GM12878 (cell line): Measurements from ENCODE around the gene RCVRN.

Experiments used
- POLR2AphosphoS5 ChIP-seq: IDR thresholded peaks from 2 replicates; pipeline ENCODE4 v1.6.1; 2011; ENCODE audit warnings: mild to moderate bottlenecking, low read length, inconsistent platforms
- TF ChIP-seq, protein P1 (sequence below), 3 experiments: IDR thresholded peaks in 2 of 3; conservative IDR thresholded peaks in 1 of 3; 2 replicates each; pipeline ENCODE4 v1.5.1; 2011; ENCODE audit warnings: low read depth in 3 of 3, low read length in 3 of 3, mild to moderate bottlenecking in 3 of 3, control low read depth in 2 of 3, moderate library complexity in 2 of 3, inconsistent platforms in 1 of 3, mixed read lengths in 1 of 3; ENCODE audit not compliant: control insufficient read depth in 2 of 3, insufficient read depth in 1 of 3; ENCODE audit errors: extremely low read depth in 1 of 3

DNA sequence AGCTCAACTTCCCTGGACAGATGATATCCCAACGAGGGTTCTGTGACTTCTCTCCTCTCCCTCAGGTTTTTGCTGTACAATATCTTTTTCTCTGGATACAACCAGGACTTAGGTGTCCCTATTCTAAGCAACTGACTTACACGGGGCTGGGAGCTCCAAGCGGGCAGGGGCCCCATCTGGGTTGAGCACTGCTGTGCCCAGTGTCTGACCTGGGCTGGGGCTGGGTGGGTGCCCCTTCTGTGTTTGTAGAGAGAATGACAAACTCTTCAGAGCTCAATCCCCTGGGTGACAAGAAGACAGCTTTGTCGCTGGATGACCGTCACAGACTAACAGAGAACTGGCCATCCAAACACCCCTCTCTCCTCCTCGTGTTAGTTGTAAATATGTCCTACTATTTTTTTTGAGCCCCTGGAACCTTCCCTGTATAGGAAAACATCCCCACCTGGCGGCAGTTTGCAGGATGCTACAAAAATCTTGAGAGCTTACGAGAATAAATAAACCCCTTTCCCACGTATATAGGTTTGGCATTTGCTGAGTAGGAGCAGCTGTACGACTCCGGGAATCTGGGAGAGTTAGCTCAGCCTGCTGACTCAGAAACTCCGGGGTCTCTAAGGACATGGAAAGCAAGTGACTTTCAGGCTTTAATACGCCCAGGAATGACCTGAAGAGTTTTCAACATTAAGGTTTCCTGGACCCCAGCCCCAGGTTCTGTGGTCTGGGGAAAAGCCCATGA lies 23.7 kb upstream of the RCVRN start:
- TF ChIP-seq, protein P1, sequence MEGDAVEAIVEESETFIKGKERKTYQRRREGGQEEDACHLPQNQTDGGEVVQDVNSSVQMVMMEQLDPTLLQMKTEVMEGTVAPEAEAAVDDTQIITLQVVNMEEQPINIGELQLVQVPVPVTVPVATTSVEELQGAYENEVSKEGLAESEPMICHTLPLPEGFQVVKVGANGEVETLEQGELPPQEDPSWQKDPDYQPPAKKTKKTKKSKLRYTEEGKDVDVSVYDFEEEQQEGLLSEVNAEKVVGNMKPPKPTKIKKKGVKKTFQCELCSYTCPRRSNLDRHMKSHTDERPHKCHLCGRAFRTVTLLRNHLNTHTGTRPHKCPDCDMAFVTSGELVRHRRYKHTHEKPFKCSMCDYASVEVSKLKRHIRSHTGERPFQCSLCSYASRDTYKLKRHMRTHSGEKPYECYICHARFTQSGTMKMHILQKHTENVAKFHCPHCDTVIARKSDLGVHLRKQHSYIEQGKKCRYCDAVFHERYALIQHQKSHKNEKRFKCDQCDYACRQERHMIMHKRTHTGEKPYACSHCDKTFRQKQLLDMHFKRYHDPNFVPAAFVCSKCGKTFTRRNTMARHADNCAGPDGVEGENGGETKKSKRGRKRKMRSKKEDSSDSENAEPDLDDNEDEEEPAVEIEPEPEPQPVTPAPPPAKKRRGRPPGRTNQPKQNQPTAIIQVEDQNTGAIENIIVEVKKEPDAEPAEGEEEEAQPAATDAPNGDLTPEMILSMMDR (IDR thresholded peaks at IDR 0.05 in 2 of 3, conservative IDR thresholded peaks at IDR 0.05 in 1 of 3; ENCODE audit: control insufficient read depth in 2 of 3, extremely low read depth in 1 of 3, insufficient read depth in 1 of 3, low read depth in 3 of 3, low read length in 3 of 3), result peak; percentile 9 to 20 (median 9); a peak in 2 of 6 replicates
- no peak for TF ChIP-seq POLR2AphosphoS5
